ENCODE measurements around the gene OSBP2. TPM values are rescaled to one million over a fixed set of nuclear protein-coding genes. Genes with fewer than 3 reads are reported as not detected.

Gene OSBP2
- total RNA-seq, 1 experiment from 2014 or later = 10.2 TPM

DNA sequence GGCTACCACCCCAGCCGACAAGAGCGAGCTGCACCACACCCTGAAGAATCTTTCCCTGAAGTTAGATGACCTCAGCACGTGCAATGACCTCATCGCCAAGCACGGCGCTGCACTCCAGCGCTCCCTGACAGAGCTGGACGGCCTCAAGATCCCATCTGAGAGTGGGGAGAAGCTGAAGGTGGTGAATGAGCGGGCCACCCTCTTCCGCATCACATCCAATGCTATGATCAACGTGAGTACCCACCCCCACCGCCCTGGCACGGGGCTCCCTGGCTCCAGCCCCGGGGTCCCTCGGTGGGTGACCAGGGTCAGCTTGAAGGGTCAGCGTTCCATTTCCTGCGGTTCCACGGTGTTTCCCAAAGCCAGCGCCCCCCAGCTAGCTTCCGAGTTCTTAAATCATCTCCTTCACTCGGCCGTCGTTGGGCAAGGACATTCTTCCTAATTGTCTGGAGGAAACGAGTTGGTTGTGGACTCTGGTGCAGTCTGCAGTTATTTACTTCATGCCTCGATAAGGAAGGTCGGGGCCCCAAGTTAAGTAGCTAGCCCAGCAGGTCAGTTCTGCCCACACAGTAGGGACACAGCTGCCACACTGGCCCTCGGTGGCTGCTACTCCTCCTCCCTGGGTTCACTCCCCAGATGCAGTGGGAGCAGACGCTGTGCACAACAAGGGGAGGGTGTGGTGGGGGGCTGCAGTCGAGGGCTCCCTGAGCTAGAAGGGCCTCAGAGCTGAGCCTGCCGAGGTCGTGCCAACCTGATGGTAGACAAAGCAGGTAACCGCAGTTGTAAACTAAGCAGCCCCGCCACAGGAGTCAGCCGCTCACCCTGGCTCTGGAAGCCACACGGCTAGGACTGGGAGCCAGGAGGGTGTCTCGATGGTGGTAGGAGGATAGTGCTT, 176.0 kb downstream of the OSBP2 start:
- DNase-seq = no peak
- no peaks in the 10 kb centered on the region for H3K4me1 ChIP-seq (ENCODE audit: insufficient read depth, low read length)
- no peaks in the 10 kb centered on the region for H3K79me2 ChIP-seq (ENCODE audit: low read length)
- H3K4me3 ChIP-seq (ENCODE audit: low read length) = no peak overlapping the region
- H3K4me2 ChIP-seq (ENCODE audit: low read length) = no peak overlapping the region
- CTCF ChIA-PET = no interaction called here
- H4K20me1 ChIP-seq (ENCODE audit: low read length) = no peaks in the 10 kb centered on the region
- no peaks in the 10 kb centered on the region for H3K27me3 ChIP-seq (ENCODE audit: low read length)
- POLR2A ChIA-PET (ENCODE audit: unreplicated experiment) = interaction anchor here (0.5 kb wide), 1 partner anchor 186 kb away, joined by 13 read pairs; no protein-coding TSS in a partner anchor
- TF ChIP-seq EZH2 (IDR thresholded peaks at IDR 0.05; ENCODE audit: low read length, unreplicated experiment) (no peak), EZH2phosphoT487 (IDR thresholded peaks at IDR 0.05; ENCODE audit: borderline replicate concordance, low read length) (no peak)
- TF ChIP-seq, protein P1, sequence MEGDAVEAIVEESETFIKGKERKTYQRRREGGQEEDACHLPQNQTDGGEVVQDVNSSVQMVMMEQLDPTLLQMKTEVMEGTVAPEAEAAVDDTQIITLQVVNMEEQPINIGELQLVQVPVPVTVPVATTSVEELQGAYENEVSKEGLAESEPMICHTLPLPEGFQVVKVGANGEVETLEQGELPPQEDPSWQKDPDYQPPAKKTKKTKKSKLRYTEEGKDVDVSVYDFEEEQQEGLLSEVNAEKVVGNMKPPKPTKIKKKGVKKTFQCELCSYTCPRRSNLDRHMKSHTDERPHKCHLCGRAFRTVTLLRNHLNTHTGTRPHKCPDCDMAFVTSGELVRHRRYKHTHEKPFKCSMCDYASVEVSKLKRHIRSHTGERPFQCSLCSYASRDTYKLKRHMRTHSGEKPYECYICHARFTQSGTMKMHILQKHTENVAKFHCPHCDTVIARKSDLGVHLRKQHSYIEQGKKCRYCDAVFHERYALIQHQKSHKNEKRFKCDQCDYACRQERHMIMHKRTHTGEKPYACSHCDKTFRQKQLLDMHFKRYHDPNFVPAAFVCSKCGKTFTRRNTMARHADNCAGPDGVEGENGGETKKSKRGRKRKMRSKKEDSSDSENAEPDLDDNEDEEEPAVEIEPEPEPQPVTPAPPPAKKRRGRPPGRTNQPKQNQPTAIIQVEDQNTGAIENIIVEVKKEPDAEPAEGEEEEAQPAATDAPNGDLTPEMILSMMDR (conservative IDR thresholded peaks at IDR 0.05; ENCODE audit: low read depth, low read length) = no peak
- no peaks in the 10 kb centered on the region for H3K9me2 ChIP-seq (replicated peaks; ENCODE audit: low read length)
- no peak overlapping the region for H3K9ac ChIP-seq (ENCODE audit: low read length)
- no TSS peak for BruUV-seq (replicated peaks)
- no peak overlapping the region for H3K27ac ChIP-seq (ENCODE audit: low read length)
- no peaks in the 10 kb centered on the region for H3K9me3 ChIP-seq (ENCODE audit: low read length)
- no peaks in the 10 kb centered on the region for H3K36me3 ChIP-seq (ENCODE audit: low read depth, low read length)
- no peaks in the 10 kb centered on the region for H3F3A ChIP-seq (ENCODE audit: low read length, unreplicated experiment)
- intact Hi-C loops (cut with micrococcal nuclease) = no loop called here
- H2AFZ ChIP-seq (ENCODE audit: low read length) = no peak overlapping the region
- no peak for ATAC-seq

DNA sequence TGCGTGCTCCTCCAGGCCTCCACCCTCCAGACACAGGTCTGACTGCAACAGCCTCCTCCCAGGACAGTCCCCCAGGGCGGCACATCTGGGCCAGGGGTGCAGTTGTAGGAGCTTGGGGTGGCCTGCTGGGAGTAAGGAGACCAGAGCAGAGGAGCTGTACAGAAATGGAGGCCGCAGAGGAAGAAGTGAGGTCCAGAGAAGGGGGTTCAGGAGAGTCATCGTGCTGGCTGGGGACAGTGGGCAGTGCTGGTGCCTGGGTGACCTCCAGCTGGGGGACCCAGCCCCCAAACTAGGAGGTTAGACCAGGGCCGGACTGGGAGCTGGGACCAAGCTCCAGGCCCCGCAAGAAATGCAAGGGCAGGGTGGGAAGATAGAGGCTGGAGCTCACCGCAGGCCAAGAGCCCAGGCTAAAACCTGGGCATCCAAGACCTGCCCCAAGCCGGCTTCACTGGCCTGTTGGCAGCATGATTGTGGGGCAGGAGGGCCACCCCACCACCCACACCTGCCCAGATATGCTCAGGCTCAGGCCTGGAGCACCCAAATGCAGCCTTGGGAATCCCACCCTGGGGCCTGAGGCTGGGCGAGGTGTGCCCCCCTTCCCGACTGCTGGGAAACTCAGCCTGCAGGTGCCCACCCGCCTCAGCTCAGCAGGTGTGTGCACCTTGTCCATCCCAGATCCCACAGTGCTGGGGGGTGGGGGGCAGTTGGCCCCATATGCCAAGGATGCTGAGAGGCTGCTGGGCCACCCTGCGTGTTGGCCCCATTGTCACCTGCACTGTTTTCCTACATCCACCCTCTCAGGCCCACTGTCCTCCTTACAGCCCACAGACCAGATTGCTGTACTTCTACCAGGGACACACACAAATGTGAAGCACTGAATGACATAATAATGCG, 177.0 kb downstream of the OSBP2 start:
- Histone ChIP-seq H3K27me3 (ENCODE audit: low read length) (no peaks in the 10 kb centered on the region), H3K4me2 (ENCODE audit: low read length) (no peak overlapping the region), H3F3A (ENCODE audit: low read length, unreplicated experiment) (no peaks in the 10 kb centered on the region), H3K9ac (ENCODE audit: low read length) (no peak overlapping the region), H3K36me3 (ENCODE audit: low read depth, low read length) (no peaks in the 10 kb centered on the region), H3K4me1 (ENCODE audit: insufficient read depth, low read length) (no peaks in the 10 kb centered on the region), H3K79me2 (ENCODE audit: low read length) (no peaks in the 10 kb centered on the region), H2AFZ (ENCODE audit: low read length) (no peak overlapping the region), H3K9me2 (replicated peaks; ENCODE audit: low read length) (no peaks in the 10 kb centered on the region), H3K27ac (ENCODE audit: low read length) (no peak overlapping the region), H4K20me1 (ENCODE audit: low read length) (no peaks in the 10 kb centered on the region), H3K4me3 (ENCODE audit: low read length) (no peak overlapping the region), H3K9me3 (ENCODE audit: low read length) (no peaks in the 10 kb centered on the region)
- no TSS peak for BruUV-seq (replicated peaks)
- intact Hi-C loops (cut with micrococcal nuclease) = no loop called here
- no peak for DNase-seq
- TF ChIP-seq EZH2phosphoT487 (IDR thresholded peaks at IDR 0.05; ENCODE audit: borderline replicate concordance, low read length) (no peak), EZH2 (IDR thresholded peaks at IDR 0.05; ENCODE audit: low read length, unreplicated experiment) (no peak)
- TF ChIP-seq, protein P1 (conservative IDR thresholded peaks at IDR 0.05; ENCODE audit: low read depth, low read length) = no peak
- ATAC-seq = no peak
- ChIA-PET CTCF (no interaction called here), POLR2A (ENCODE audit: unreplicated experiment) (interaction anchor here (0.5 kb wide), 1 partner anchor 187 kb away, joined by 13 read pairs; no protein-coding TSS in a partner anchor)

Measured in PC-3 (cell line).